DOHH2 (cell line): ENCODE results near the gene ABHD14A.

Experiments used
- H3F3A ChIP-seq: fragments of 200-600 bp; sonication (generic), shearing (Covaris generic); 2 replicates; pipeline ENCODE4 v1.6.0; 2016; ENCODE audit warnings: antibody characterized with exemption, mild to moderate bottlenecking; ENCODE audit not compliant: control insufficient read depth, insufficient read depth
- H3K27ac ChIP-seq: fragments of 200-600 bp; sonication (generic); 2 replicates; pipeline ENCODE4 v1.5.1; 2014; ENCODE audit warnings: low read depth, mild to moderate bottlenecking, low read length, moderate library complexity
- H3K27me3 ChIP-seq: fragments of 200-600 bp; sonication (generic); 2 replicates; pipeline ENCODE4 v1.6.1; 2014; ENCODE audit warnings: mild to moderate bottlenecking, low read length, mixed read lengths; ENCODE audit not compliant: control insufficient read depth
- H3K36me3 ChIP-seq: fragments of 200-600 bp; sonication (generic); 2 replicates; pipeline ENCODE4 v1.6.1; 2014; ENCODE audit warnings: mild to moderate bottlenecking, low read length, moderate library complexity, mixed read lengths; ENCODE audit not compliant: control insufficient read depth
- H3K4me1 ChIP-seq: fragments of 200-600 bp; sonication (generic); 2 replicates; pipeline ENCODE4 v1.6.1; 2014; ENCODE audit warnings: mild to moderate bottlenecking, low read length, mixed read lengths; ENCODE audit not compliant: control insufficient read depth
- H3K4me2 ChIP-seq: fragments of 200-600 bp; sonication (generic); 2 replicates; pipeline ENCODE4 v1.6.0; 2014; ENCODE audit warnings: mild to moderate bottlenecking, low read length, moderate library complexity
- H3K4me3 ChIP-seq: fragments of 200-600 bp; sonication (generic); 2 replicates; pipeline ENCODE4 v1.5.1; 2014; ENCODE audit warnings: mild to moderate bottlenecking, low read length, mixed read lengths
- H3K79me2 ChIP-seq: fragments of 200-600 bp; sonication (generic); 2 replicates; pipeline ENCODE4 v1.6.1; 2014; ENCODE audit warnings: mild to moderate bottlenecking, low read length, mixed read lengths; ENCODE audit not compliant: control insufficient read depth
- H3K9me2 ChIP-seq: fragments of 200-600 bp; sonication (generic); replicated peaks from 2 replicates; pipeline ENCODE4 v1.6.1; 2014; ENCODE audit warnings: mild to moderate bottlenecking, low read length, mixed read lengths; ENCODE audit not compliant: control insufficient read depth
- H3K9me3 ChIP-seq: fragments of 200-600 bp; sonication (generic); 2 replicates; pipeline ENCODE4 v1.6.1; 2014; ENCODE audit warnings: antibody characterized with exemption, low read length, mixed read lengths; ENCODE audit not compliant: control insufficient read depth, insufficient read depth
- H4K20me1 ChIP-seq: fragments of 200-600 bp; sonication (generic); 2 replicates; pipeline ENCODE4 v1.6.0; 2014; ENCODE audit warnings: low read depth, mild to moderate bottlenecking, antibody characterized with exemption, low read length, moderate library complexity; ENCODE audit not compliant: control insufficient read depth, insufficient read depth
- EZH2phosphoT487 ChIP-seq: fragments of 200-600 bp; sonication (generic); IDR thresholded peaks from 2 replicates; pipeline ENCODE4 v1.6.1; 2017; ENCODE audit warnings: borderline replicate concordance, mild to moderate bottlenecking, antibody characterized with exemption, low read length, moderate library complexity, mixed read lengths
- TF ChIP-seq, protein P1 (sequence below): fragments of 200-600 bp; sonication (generic); IDR thresholded peaks from one replicate; pipeline ENCODE4 v1.5.1; 2014; ENCODE audit warnings: antibody characterized with exemption, mild to moderate bottlenecking, low read depth, low read length; ENCODE audit not compliant: poor library complexity, severe bottlenecking

ABHD14A gene

DNA sequence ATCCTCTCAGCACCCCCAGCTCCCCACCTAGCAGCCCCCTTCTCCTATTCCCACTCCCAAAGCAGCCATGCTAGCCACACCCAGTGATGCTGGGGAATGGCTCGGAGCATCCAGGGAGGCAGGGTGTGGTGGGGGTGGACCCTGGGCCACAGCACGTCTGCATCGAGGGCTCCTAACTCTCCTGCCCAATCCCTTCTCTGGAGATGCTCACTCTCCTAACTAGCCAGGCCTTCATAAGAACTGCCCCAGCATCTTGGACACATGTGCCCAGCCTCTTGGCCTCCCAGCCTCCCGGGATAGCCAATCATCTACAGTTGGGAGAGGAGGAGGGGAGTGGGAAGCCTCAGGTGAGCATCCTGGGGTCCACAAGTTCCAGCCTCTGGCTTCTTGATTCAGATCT is 10.3 kb upstream of the ABHD14A start:
- no peaks in the 10 kb centered on the region for H3K36me3 ChIP-seq
- no peak overlapping the region for H3K4me3 ChIP-seq
- TF ChIP-seq, protein P1, sequence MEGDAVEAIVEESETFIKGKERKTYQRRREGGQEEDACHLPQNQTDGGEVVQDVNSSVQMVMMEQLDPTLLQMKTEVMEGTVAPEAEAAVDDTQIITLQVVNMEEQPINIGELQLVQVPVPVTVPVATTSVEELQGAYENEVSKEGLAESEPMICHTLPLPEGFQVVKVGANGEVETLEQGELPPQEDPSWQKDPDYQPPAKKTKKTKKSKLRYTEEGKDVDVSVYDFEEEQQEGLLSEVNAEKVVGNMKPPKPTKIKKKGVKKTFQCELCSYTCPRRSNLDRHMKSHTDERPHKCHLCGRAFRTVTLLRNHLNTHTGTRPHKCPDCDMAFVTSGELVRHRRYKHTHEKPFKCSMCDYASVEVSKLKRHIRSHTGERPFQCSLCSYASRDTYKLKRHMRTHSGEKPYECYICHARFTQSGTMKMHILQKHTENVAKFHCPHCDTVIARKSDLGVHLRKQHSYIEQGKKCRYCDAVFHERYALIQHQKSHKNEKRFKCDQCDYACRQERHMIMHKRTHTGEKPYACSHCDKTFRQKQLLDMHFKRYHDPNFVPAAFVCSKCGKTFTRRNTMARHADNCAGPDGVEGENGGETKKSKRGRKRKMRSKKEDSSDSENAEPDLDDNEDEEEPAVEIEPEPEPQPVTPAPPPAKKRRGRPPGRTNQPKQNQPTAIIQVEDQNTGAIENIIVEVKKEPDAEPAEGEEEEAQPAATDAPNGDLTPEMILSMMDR, result no peak
- TF ChIP-seq EZH2phosphoT487, result no peak
- no peak overlapping the region for H3K4me2 ChIP-seq
- peaks cover 15% of the 10 kb centered on the region for H3K4me1 ChIP-seq
- H3K79me2 ChIP-seq, result no peaks in the 10 kb centered on the region
- peaks cover 38% of the 10 kb centered on the region for H3K27me3 ChIP-seq
- H4K20me1 ChIP-seq, result no peaks in the 10 kb centered on the region; the same call in 1 of the 2 replicates
- H3K9me2 ChIP-seq, result no peaks in the 10 kb centered on the region
- H3F3A ChIP-seq, result 0 out of 2 replicates have a peak, but pooled peaks cover 11% of the 10 kb centered on the region
- H3K9me3 ChIP-seq, result no peaks in the 10 kb centered on the region
- H3K27ac ChIP-seq, result no peak overlapping the region

DNA sequence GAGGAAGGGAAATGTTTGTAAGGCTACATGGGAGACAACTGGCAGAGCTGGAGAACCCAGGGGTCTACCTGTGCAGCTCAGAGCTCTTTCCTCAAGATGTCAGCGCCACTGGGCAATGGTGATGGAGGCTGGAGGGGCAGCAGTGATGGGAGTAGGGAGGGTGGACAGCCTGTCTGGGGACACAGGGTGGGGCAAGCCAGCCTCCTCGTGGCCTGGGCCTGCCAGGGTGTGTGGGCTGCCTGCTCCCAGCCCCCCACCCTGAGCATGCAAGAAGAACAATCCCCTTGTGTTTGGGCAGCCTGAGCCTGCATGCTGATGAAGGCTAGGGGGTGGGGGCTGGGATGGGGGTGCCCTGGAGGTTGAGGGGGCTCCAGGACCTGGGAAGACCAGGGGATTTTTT is 8.8 kb upstream of the ABHD14A start:
- Histone ChIP-seq H3K9me2 (no peaks in the 10 kb centered on the region), H3K9me3 (no peaks in the 10 kb centered on the region), H3F3A (0 out of 2 replicates have a peak, but pooled peaks cover 11% of the 10 kb centered on the region), H3K4me2 (no peak overlapping the region), H3K4me1 (peaks cover 15% of the 10 kb centered on the region), H3K27me3 (peaks cover 38% of the 10 kb centered on the region), H3K4me3 (no peak overlapping the region), H3K36me3 (peaks cover 3% of the 10 kb centered on the region), H3K27ac (no peak overlapping the region), H3K79me2 (no peaks in the 10 kb centered on the region), H4K20me1 (no peaks in the 10 kb centered on the region; the same call in 1 of the 2 replicates)
- no peak for TF ChIP-seq EZH2phosphoT487
- TF ChIP-seq, protein P1, result no peak

DNA sequence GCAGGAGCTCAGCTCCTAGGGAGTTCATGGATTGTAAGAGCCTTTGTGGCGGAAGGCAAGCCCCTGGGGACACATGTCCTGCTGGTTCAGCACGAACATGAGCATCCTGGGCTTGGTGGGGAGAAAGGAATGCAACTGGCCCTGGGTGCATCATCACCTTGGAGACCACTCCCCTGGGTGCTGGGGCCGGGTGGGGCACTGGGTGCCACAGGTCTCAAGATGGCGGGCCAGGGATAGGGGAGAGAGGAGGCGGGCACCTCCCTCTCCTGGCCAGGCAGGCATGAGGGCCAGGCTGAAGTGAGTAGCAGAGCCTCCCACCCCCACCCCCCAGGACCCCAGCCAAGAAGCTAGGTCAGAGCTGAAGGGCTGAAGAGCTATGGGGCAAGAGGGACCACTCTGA is 8.4 kb upstream of the ABHD14A start:
- Histone ChIP-seq H3K27me3 (peaks cover 38% of the 10 kb centered on the region), H3K36me3 (peaks cover 8% of the 10 kb centered on the region), H3K9me3 (no peaks in the 10 kb centered on the region), H3K9me2 (no peaks in the 10 kb centered on the region), H3K4me3 (peak overlapping the region; percentile 68), H3K79me2 (no peaks in the 10 kb centered on the region), H3K4me1 (peaks cover 15% of the 10 kb centered on the region), H3K27ac (no peak overlapping the region), H3K4me2 (peak overlapping the region; percentile 65), H3F3A (0 out of 2 replicates have a peak, but pooled peaks cover 11% of the 10 kb centered on the region), H4K20me1 (no peaks in the 10 kb centered on the region; the same call in 1 of the 2 replicates)
- TF ChIP-seq, protein P1, result no peak
- no peak for TF ChIP-seq EZH2phosphoT487
